CD4-positive, alpha-beta T cell treated with Interferon alpha-2 for 1 hour (primary cell): ENCODE results near the gene USH1G.

Experiments used
- DNase-seq, 2 donors: peaks; one replicate each; pipeline ENCODE4 v3.0.0-alpha.2; 2020 to 2022

The USH1G gene

GRCh38 chr17:74900208-74900607, 22.8 kb downstream of the USH1G start:
- DNase-seq: no peak

DNA sequence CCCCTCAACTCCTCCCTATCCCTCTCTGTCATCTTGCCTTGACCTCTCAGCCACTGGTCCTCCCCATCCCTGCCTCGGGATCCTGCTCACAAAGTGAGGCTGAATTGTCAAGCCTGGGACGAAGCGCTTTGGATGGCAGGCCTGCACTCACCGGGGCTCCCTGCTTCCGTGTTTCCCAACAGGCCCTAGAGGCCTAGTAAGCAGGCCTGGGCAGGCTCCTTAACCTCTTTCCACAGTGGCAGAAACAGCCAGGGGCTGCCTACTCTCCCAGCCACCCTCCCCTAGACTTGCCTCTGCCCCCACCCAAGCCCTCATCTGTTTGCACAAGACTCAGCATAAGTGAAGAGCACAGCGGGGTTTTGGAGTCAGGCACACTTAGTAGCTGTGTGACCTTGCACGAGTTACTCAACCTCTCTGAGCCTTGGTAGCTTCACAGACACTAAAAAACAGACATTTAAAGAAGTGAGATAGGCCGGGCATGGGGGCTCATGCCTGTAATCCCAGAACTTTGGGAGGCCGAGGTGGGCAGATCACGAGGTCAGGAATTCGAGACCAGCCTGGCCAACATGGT, 24.6 kb downstream of the USH1G start:
- no peak for DNase-seq

DNA sequence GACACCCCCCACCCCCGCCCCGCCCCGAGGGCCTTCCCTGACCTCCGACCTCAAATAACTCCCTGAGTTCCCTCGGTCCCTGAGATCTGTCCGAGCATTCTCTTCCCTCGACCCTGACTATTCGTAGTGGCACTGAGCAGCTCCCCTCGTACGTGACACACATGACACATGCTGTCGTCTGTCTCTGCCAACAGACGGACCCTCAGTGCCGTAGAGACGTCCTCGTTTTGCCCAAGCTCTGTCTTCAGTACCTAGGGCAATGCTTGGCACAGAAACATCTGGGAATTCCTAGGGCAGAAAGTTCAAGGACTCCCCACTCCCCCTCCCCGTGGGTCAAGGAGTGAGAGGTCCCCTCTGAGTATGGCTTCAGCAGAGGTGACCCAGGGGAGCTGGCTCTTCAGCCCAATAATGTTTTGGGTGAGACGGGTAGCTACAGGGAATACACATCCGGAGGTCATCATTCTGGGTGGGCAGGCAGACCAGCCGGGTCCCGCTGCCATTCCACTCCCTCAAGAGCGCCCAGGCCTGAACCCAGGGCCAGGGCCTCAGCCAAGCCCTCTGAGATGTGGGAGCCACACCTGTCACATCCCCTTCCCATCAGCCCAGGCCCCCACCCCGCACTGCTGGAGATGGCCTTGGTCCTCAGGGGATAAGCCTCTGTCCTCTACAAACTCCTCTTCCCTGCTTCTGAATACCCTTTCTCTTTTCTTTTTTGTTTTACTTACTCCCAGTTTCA, 29.0 kb downstream of the USH1G start:
- no peak for DNase-seq

- no peak for DNase-seq
Measured at GRCh38 chr17:74892974-74893911, 29.8 kb downstream of the USH1G start, which contains the start of gene FADS6. TSS of gene FADS6 (minus strand) at chr17:74893633. CDS start at chr17:74893595, 38 bp downstream.

GRCh38 chr17:74892013-74892841, 30.8 kb downstream of the USH1G start:
- DNase-seq: no peak

DNA sequence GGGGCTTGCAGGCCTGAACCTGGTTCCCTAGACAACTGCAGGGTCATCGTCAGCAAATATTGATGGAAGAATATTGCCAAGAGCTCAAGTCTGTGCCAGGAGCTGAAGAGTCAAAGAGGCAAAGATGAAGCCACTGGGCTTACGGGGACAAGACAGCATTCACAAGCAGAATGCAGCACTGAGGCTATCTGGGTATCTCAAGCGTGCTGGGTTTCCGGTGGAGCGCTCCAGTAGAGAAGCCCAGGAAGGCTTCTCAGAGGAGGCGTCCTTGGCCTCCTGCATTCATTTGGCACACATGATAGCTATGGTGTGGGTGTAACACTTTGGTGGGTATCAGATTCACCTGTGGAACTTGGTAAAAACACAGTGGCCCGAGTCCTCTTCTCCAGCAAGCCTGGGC, 32.5 kb downstream of the USH1G start:
- no peak for DNase-seq

- no peak for DNase-seq
Measured at GRCh38 chr17:74888469-74888868, 34.6 kb downstream of the USH1G start.

GRCh38 chr17:74883241-74883745, 39.8 kb downstream of the USH1G start:
- no peak for DNase-seq

- DNase-seq: no peak
Measured at GRCh38 chr17:74882517-74883240, 40.4 kb downstream of the USH1G start.

- DNase-seq: no peak
Measured at GRCh38 chr17:74881073-74881472, 42.0 kb downstream of the USH1G start.

DNA sequence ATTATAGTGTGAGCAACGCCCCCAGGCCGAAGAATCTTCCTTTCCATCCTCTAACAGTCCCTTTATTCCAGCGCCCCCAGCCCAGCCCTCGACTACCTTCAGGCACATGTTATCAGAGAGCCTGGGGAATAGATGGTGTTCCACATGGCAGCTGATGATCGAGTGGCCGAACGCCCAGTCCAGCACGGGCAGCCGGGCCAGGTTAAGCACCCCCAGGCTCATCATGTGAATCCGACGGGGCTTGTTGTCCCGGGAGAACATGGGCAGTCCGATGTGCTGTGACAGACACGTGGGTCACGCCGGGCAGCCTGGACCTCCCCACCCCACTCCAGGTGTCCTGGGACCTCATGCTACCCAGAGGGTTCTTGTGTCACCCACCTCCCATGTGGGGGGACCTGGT, 43.7 kb downstream of the USH1G start:
- DNase-seq: no peak

DNA sequence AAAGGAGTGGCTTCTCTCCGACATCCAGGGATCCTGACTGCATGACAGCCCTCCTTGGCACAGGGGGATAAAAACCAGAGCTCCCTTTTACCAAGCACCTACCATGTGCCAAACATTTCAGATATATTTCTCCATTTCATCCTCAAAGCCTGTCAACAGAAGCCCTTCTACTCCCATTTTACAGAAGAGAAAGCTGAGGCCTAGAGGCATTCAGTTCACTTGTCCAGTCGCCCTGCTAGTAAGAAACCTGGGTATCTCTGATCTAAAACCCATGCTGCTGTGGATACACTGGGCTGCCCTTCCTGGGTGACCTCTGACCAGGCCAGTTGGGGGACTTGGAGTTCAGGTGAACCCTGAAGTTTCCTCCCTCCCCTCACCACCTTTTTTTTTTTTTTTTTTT, 44.4 kb downstream of the USH1G start:
- no peak for DNase-seq

- no peak for DNase-seq
Measured at GRCh38 chr17:74877592-74878548, 45.2 kb downstream of the USH1G start.

GRCh38 chr17:74875977-74876593, 47.0 kb downstream of the USH1G start:
- DNase-seq: no peak

DNA sequence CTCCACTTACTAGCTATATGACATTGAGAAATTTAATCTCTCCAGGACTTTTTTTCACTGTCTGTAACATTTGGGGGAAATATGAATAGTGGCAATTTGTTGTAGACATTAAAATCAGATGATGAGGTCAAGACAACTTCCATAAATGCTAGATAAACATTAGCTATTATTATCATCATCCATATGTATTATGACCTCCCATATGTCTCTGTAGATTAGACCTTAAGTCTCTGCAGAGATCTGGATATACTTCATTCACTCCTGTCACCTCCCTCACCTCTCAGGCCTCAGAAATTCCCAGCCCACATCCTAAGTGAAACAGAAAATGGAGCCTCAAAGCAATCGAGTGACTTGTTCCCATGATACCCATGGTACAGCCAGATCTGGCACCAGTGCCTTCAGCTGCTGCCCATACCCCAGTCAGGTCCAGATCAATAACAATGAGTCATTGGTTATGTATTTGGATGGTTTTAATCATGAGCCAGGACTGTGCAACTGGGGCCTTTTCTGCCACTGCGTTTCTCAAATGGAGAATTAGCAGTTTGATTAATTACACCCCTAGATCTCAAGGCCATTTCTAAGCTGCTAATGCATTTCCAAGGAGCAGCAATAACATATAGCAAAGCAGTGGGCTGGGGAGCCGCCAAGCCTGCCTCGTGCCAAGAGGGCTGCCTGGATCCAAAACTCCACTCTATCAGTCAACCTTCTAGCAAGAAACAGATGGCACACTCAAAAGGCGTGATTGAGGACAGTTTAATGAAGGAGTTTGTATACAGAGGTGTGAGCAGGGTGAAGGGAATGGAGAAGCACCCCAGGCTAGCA, 47.7 kb downstream of the USH1G start:
- DNase-seq: no peak

DNA sequence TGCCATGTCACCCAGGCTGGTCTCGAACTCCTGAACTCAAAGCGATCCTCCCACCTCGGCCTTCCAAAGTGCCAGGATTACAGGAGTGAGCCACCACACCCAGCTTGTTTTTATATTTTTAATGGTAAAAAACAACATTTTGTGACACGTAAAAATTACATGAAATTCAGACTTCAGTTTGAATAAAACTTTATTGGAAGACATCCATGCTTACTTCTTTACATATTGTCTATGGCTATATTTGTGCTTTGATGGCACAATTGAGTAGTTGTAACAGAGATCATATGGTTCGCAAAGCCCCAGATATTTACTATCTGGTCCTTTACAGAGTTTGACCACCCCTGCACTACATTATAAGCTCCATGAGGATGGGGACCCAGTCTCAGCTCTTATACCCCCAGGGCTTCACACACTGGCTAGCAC, 48.4 kb downstream of the USH1G start:
- no peak for DNase-seq

- no peak for DNase-seq
Measured at GRCh38 chr17:74873874-74874614, 49.0 kb downstream of the USH1G start.
